Activated CD4-positive, CD25-positive, alpha-beta regulatory T cell (primary cell): Measurements from ENCODE around the gene SH3RF2.
"Not testable (repeated sequence)": the region's sequence is repeated elsewhere in the genome, so short reads cannot be mapped to it uniquely, and the experiment has no call there.

Experiments
- DNase-seq, 4 experiments: peaks; one replicate each; lab custom pipeline; 2025; lab: John Stamatoyannopoulos, UW

SH3RF2 gene

GRCh38 chr5:145951071-145951470, 14.7 kb downstream of the SH3RF2 start:
- DNase-seq: no peak

DNA sequence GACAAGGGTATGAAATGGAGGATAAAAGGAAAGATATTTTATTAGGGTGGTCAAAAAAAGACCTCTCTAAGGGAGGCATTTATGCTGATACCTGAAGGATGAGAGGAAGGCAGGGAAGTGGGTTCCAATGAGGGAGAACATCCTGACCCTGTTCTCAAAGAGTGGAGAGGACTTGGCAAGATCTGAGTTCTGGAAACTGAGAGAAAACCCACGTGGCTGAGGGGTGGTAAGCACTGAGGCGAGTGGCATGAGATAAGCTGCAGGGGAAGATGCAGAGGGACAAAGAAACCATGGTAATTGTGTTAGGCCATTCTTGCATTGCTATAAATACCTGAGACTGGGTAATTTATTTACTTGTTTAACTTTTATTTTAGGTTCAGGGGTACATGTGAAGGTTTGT, 16.8 kb downstream of the SH3RF2 start:
- no peak for DNase-seq

DNA sequence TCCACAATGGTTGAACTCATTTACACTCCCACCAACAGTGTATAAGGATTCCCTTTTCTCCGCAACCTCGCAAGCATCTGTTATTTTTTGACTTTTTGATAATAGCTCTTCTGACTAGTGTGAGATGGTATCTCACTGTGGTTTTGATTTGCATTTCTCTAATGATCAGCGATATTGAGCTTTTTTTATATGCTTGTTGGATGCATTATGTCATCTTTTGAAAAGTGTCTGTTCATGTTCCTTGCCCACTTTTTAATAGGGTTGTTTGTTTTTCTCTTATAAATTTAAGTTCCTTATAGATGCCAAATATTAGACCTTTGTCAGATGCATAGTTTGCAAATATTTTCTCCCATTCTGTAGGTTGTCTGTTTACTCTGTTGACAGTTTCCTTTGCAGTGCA, 17.8 kb downstream of the SH3RF2 start:
- not testable (repeated sequence) for DNase-seq

DNA sequence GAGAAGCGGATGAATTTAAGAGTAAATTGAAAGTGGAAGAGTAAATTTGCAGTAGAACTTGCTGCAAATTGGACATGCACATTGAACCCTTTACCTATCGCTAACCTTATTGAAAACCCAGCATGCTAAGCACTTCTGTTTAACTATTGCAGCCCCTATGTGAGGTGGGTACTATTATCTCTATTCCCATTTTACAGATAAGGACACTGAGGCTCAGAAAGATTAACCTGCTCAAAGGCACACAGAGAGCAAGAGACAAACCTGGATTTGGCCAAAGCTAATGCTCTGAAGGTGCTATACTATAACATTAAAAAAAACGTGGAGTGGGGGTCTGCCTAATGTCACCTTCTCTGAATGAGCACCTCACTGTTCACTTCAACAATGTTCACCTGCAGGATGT, 21.0 kb downstream of the SH3RF2 start:
- no peak for DNase-seq

- DNase-seq: no peak
These were observed 22.1 kb downstream of the SH3RF2 start for GRCh38 chr5:145958436-145958835.

GRCh38 chr5:145960166-145960565, 23.8 kb downstream of the SH3RF2 start:
- DNase-seq: no peak

DNA sequence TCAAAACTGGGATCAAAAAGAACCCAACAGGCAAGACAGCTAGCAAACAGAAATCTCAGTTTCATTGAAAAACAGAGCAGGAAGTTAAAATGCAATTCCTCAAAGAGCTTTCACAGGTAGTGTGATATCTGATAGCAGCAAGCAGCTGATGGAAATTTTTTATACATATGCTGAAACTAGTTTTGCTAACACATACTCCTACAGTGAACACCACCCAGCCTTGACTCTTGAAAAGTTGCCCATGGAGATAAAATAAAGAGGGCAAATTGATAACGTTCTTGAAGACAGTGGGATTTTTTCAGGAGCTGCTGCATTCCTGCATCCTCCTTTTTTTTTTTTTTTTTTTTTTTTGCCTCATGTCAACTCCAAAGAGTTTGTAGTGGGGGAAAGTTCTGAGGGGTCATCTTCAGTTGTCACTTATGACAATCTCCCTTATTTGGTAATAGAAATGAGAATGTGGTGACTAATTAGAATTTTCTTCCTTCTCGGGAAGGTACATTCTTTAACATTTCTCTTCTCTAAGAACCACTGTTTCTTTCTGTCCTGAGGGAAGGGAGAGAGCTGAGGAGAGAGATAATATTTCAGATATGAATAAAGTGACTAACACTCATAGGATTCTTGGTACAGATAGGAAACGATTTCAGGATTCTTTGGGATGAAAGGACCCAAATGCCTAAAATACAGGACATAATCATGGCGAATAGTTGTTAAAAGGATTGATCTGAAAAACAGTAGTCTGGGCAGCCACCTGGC, 24.6 kb downstream of the SH3RF2 start:
- no peak for DNase-seq

- DNase-seq: no peak
These were observed 25.6 kb downstream of the SH3RF2 start for GRCh38 chr5:145962001-145962400.

DNA sequence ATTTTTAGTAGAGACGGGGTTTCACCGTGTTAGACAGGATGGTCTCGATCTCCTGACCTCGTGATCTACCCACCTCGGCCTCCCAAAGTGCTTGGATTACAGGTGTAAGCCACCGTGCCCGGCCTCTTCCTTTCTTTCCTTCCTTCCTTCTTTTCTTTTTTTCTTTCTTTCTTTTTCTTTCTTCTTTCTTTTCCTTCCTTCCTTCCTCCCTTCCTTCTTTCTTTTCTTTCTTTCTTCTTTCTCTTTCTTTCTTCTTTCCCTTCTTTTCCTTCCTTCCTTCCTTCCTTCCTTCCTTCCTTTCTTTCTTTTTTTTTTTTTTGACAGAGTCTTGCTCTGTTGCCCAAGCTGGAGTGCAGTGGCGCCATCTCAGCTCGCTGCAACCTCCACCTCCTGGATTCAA, 27.6 kb downstream of the SH3RF2 start:
- DNase-seq: not testable (repeated sequence)

- no peak for DNase-seq
These were observed 29.4 kb downstream of the SH3RF2 start for GRCh38 chr5:145965804-145966203.

DNA sequence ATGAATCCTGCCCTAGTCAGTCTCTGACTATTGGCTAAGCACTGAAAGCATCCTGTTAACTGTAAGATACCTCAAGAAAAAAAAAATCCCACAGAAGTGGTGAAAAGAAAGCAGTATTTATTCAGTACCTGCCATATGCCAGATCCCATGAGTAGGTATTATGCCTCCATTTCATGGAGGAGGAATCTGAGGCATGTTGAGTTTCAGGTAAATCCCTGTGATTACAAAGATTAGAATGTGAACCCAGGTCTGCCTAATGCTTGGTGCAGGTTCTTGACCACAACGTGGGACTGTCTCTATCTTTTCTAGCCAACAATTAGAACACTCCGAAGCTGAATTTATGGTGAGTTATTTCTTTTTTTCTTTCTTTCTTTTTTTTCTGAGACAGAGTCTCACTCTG, 30.9 kb downstream of the SH3RF2 start:
- no peak for DNase-seq

DNA sequence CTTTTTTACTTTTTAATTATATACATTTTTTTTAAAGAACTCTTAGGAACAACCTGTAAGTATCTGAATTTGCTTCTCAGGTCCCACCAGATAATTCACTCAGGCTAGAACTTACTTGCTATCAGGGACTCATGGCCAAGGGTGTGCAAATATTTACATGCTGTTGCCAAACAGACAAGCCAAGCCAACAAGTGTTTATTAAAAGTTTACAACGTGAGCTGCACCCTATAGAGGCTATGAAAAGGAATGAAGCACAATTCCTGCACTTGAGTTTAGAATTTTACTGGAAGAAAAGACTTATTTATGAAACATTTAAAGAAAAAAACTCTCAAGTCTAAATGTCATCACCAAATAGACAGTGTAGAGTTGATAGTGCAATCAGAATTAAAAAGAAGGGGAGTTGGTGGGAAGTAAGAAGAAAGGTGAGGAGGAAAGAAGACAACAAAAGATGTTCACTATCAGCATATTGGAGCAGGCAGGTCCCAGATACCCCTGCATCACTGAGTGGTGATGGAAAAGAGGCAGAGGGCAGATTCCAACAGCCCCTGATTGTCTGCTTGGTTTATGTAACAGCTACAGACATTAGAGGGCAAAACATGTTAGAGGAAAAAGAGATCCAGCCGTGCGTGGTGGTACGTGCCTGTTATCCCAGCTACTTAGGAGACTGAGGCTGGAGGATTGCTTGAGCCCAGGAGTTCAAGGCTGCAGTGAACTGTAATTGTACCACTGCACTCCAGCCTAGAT, 32.8 kb downstream of the SH3RF2 start:
- DNase-seq: no peak

GRCh38 chr5:145969714-145970092, 33.3 kb downstream of the SH3RF2 start:
- no peak for DNase-seq

GRCh38 chr5:145971108-145971507, 34.7 kb downstream of the SH3RF2 start:
- DNase-seq: no peak

DNA sequence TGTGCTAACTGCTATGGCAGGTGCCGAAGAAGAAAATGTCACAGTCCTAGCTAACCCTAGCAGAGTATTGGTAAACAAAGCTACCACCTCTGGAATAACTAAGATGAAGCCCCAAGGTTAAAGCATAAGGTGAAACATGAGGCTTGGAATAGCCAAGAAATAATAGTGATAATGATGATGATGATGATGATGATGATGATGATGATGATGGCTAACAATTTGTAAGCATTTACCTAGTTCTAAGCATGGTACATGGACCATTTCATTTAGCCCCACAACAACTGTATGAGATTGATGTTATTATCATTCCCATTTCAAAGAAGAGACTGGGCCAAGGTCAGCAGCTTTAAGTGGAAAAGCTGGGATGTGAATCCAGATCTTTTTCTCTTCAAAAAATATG, 35.3 kb downstream of the SH3RF2 start:
- DNase-seq: no peak

DNA sequence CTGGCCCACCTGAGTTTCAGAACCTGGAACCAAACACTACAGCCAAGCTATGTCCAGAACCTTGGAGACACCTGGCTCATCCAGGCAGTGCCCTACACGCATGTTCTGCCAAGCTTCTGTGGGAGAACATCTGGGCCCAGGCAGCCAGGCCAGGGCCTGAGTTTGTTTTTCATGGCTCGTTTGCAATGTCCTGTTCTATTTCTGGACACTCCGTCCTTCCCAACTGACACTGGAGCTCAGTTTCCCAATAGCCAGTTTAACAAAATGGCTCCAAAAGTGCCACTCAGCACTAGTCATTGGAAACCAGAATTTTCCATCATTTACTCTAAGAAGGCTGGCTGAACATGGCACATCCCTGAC, 38.6 kb downstream of the SH3RF2 start:
- no peak for DNase-seq

DNA sequence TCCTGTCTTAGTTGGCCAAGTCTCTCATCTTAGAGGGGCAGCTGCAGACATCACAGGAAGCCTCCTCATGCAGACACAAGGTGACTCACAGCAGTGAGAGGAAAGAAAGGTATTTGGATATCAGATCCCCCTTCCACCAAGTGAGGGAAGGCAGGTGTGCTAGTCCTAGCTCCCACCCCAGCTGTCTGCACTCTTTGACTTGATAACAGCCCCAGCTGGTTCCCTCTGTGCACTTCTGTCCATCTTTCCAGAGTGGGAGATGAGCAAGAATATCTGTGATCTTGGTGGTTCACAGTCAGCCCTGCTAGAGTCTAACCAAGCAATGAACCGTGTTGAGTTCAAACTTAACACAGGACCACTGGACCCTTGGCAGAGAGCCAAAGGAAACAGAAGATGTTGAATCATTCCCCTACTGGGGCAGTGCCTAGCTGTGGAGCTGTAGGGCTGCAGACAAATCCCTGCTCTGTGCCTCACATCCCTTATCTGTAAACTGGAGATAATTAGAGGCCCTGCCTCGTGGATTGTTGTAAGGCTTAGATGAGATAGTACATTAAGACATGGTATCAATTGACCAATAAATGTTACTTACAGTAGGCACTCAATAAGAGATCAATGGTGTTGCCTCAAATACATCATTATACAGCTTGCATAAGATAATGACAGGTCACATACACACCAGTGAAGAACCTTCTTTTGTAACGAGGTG, 39.1 kb downstream of the SH3RF2 start:
- no peak for DNase-seq

DNA sequence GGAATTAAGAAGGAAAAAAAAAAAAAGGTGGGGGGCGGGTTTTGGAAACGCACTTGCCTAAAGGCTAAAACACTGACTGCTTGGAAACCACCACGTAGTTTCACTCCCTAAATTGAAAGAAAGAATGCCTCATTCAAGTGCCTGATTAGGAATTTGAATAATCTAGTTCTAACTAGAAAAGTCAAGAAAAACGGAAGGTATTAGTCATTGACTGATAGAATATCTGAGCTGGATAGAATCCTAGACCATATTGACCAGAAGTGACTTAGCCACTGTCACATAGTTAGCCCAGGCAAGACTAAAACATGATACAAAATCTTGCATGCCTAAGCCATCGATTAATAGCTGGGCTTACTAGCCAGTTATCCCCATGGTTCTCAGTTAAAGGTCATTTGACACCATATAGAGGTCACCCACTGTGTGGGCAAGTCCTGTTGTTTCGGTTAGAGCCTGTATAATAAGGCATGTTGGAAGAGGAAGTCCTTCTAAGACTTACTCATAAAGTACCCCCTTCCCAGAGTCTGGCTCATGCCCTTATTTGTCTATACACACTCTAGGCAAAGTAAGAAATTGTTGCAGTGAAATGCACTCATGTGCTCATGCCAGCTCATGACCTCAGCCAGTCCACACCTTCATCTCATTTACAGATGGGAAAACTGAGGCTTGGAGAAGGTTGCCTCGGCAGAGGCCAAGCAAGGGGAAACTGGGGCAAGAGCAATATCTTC, 40.2 kb downstream of the SH3RF2 start:
- no peak for DNase-seq

GRCh38 chr5:145978171-145978570, 41.8 kb downstream of the SH3RF2 start:
- no peak for DNase-seq

DNA sequence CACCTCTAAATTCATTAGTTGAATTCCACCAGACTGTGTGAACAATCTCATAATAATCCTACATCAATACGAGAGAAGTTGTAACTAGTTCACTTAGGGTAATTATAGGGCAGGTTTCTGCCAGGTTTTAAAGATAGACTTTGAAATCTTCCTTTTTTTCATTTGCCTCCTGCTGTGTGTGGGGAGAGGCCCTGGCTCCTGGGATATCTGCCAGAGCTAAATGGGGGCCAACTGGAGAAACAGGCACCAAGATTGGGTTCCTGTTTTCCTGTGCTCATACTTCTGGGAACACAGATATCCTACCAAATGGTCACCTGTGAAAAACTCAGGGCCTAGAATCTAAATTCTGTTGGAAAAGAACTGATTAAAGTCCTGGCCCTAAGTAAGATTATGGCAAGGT, 42.3 kb downstream of the SH3RF2 start:
- no peak for DNase-seq

DNA sequence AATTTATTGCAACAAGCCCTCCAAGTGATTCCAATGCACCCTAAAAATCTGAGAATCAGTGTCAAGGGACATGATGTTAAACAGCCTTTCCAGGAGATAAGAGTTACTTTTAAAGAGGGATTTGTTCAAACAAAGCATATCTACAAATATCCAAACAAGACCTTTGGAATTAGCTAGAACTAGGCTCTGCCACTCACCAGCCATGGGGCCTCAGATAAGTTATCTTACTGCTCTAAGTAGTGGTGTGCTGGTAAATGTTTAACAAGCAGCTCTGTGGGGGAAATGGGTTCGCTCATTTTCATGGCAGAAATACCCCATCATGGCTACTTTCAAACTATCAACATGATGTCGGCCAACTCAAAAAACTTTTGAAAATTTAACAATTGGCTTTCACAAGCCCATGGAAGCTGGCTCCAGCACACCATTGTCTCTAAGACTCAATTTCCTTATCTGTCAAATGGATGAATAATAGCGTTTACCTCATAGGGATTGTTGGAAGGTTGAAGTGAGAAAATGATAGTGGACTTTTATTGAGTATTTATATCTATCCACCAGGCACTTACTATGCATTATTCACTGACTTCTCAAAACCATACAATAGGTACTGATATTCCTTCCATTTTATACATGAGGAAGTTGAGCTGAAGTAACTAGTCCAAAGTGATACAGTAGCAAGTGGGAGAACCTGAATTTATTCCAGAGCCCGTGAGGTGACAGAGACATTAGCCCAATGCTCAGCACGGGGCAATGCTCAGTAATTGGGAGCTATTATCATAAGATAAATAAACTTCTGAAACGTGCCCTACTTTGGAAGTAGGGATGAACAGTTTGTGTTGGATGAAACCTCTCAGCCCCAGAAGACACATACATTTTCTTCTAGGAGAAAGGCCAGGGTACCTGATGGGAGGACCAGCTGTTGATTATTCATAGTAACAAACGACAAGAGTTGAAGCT, 43.2 kb downstream of the SH3RF2 start:
- no peak for DNase-seq
